HEK293 (cell line): Measurements from ENCODE around the gene SKP2.

Experiments used
- CTCF ChIA-PET: fragments of 350-600 bp; formaldehyde crosslinking; extraction: SDS; loops from one replicate; lab custom pipeline; 2021; ENCODE audit warnings: antibody characterized with exemption; lab: Yijun Ruan, JAX
- POLR2A ChIA-PET: fragments of 300-600 bp; formaldehyde crosslinking; extraction: SDS; loops from one replicate; lab custom pipeline; 2020; ENCODE audit warnings: antibody characterized with exemption, inconsistent platforms; lab: Yijun Ruan, JAX
- H3K27ac ChIP-seq: fragments of 200-500 bp; sonication (Bioruptor generic); 2 replicates; pipeline ENCODE4 v1.5.1; 2014; ENCODE audit warnings: low read depth, low read length, control low read depth, inconsistent platforms; ENCODE audit errors: extremely low read depth
- H3K36me3 ChIP-seq, 2 experiments: fragments of 200-500 bp in 1 of 2; sonication (Bioruptor generic) in 1 of 2; 1 replicate in 1 of 2; 2 replicates in 1 of 2; pipeline ENCODE4 v1.5.1; 2014 to 2017; ENCODE audit warnings: inconsistent platforms in 2 of 2, low read length in 2 of 2; ENCODE audit not compliant: control insufficient read depth in 2 of 2, insufficient read depth in 1 of 2
- H3K4me1 ChIP-seq: fragments of 200-500 bp; sonication (Bioruptor generic); 2 replicates; pipeline ENCODE4 v1.5.1; 2014; ENCODE audit warnings: mild to moderate bottlenecking, low read length, inconsistent platforms; ENCODE audit not compliant: control insufficient read depth, insufficient read depth
- H3K4me3 ChIP-seq: 2 replicates; pipeline ENCODE4 v1.5.1; 2011; ENCODE audit warnings: low read depth, mild to moderate bottlenecking, control low read depth, low read length, moderate library complexity
- H3K9me3 ChIP-seq: fragments of 200-500 bp; sonication (Bioruptor generic); 2 replicates; pipeline ENCODE4 v1.5.1; 2014; ENCODE audit warnings: low read depth, low read length, inconsistent platforms; ENCODE audit not compliant: control insufficient read depth, insufficient read depth
- BCL11A ChIP-seq: fragments of 450-650 bp; formaldehyde crosslinking; IDR thresholded peaks from 2 replicates; pipeline ENCODE4 v1.5.1; 2016; ENCODE audit warnings: low read depth, missing biosample characterization, missing genetic modification characterization
- GFI1B ChIP-seq: fragments of 450-650 bp; formaldehyde crosslinking; IDR thresholded peaks from 2 replicates; pipeline ENCODE4 v1.5.1; 2016; ENCODE audit warnings: missing biosample characterization, missing genetic modification characterization
- GLIS1 ChIP-seq: fragments of 450-650 bp; formaldehyde crosslinking; IDR thresholded peaks from 2 replicates; pipeline ENCODE4 v1.5.1; 2016; ENCODE audit warnings: missing biosample characterization, missing genetic modification characterization
- OSR2 ChIP-seq: fragments of 450-650 bp; formaldehyde crosslinking; IDR thresholded peaks from 2 replicates; pipeline ENCODE4 v1.5.1; 2016; ENCODE audit warnings: missing biosample characterization, missing genetic modification characterization
- PBX3 ChIP-seq: sonication (generic); formaldehyde crosslinking; IDR thresholded peaks from 2 replicates; pipeline ENCODE4 v1.8.1; 2022; ENCODE audit warnings: mild to moderate bottlenecking, moderate library complexity, missing genetic modification reagents
- REPIN1 ChIP-seq: fragments of 450-650 bp; formaldehyde crosslinking; IDR thresholded peaks from 2 replicates; pipeline ENCODE4 v1.5.1; 2017; ENCODE audit warnings: missing biosample characterization, missing genetic modification characterization, low read depth
- SP3 ChIP-seq: fragments of 450-650 bp; formaldehyde crosslinking; IDR thresholded peaks from 2 replicates; pipeline ENCODE4 v1.5.1; 2016; ENCODE audit warnings: missing biosample characterization, missing genetic modification characterization
- TRIM28 ChIP-seq: IDR thresholded peaks from 2 replicates; pipeline ENCODE4 v1.6.1; 2011; ENCODE audit warnings: low read length, control low read depth, borderline replicate concordance
- ZBTB10 ChIP-seq: fragments of 450-650 bp; formaldehyde crosslinking; IDR thresholded peaks from 2 replicates; pipeline ENCODE4 v1.5.1; 2016; ENCODE audit warnings: missing biosample characterization, missing genetic modification characterization
- ZBTB48 ChIP-seq: fragments of 450-650 bp; formaldehyde crosslinking; IDR thresholded peaks from 2 replicates; pipeline ENCODE4 v1.5.1; 2016; ENCODE audit warnings: missing biosample characterization, missing genetic modification characterization
- ZBTB49 ChIP-seq: fragments of 450-650 bp; formaldehyde crosslinking; IDR thresholded peaks from 2 replicates; pipeline ENCODE4 v1.5.1; 2016; ENCODE audit warnings: missing biosample characterization, missing genetic modification characterization, low read depth
- ZBTB8A ChIP-seq: fragments of 450-650 bp; formaldehyde crosslinking; IDR thresholded peaks from 2 replicates; pipeline ENCODE4 v1.5.1; 2016; ENCODE audit warnings: missing biosample characterization, missing genetic modification characterization
- ZFP3 ChIP-seq: fragments of 450-650 bp; formaldehyde crosslinking; IDR thresholded peaks from 2 replicates; pipeline ENCODE4 v1.5.1; 2016; ENCODE audit warnings: low read depth, missing biosample characterization, missing genetic modification characterization
- ZIC2 ChIP-seq: fragments of 450-650 bp; formaldehyde crosslinking; IDR thresholded peaks from 2 replicates; pipeline ENCODE4 v1.5.1; 2016; ENCODE audit warnings: missing biosample characterization, missing genetic modification characterization
- ZNF132 ChIP-seq: fragments of 450-650 bp; formaldehyde crosslinking; IDR thresholded peaks from 2 replicates; pipeline ENCODE4 v1.5.1; 2017; ENCODE audit warnings: missing biosample characterization, missing genetic modification characterization, borderline replicate concordance
- ZNF140 ChIP-seq: fragments of 450-650 bp; formaldehyde crosslinking; IDR thresholded peaks from 2 replicates; pipeline ENCODE4 v1.5.1; 2016; ENCODE audit warnings: missing biosample characterization, missing genetic modification characterization
- ZNF324 ChIP-seq: fragments of 450-650 bp; formaldehyde crosslinking; IDR thresholded peaks from 2 replicates; pipeline ENCODE4 v1.5.1; 2016; ENCODE audit warnings: missing biosample characterization, missing genetic modification characterization
- ZNF362 ChIP-seq: fragments of 450-650 bp; formaldehyde crosslinking; IDR thresholded peaks from 2 replicates; pipeline ENCODE4 v1.5.1; 2016; ENCODE audit warnings: missing biosample characterization, missing genetic modification characterization
- ZNF48 ChIP-seq: fragments of 450-650 bp; formaldehyde crosslinking; IDR thresholded peaks from 2 replicates; pipeline ENCODE4 v1.5.1; 2016; ENCODE audit warnings: missing biosample characterization, missing genetic modification characterization
- ZNF529 ChIP-seq: fragments of 450-650 bp; formaldehyde crosslinking; IDR thresholded peaks from 2 replicates; pipeline ENCODE4 v1.5.1; 2017; ENCODE audit warnings: missing genetic modification characterization, missing biosample characterization; ENCODE audit not compliant: insufficient replicate concordance
- ZNF548 ChIP-seq: fragments of 450-650 bp; formaldehyde crosslinking; IDR thresholded peaks from 2 replicates; pipeline ENCODE4 v1.5.1; 2016; ENCODE audit warnings: missing biosample characterization, missing genetic modification characterization
- ZNF558 ChIP-seq: fragments of 450-650 bp; formaldehyde crosslinking; IDR thresholded peaks from 2 replicates; pipeline ENCODE4 v1.5.1; 2016; ENCODE audit warnings: missing biosample characterization, missing genetic modification characterization
- ZNF560 ChIP-seq: fragments of 450-650 bp; formaldehyde crosslinking; IDR thresholded peaks from 2 replicates; pipeline ENCODE4 v1.5.1; 2017; ENCODE audit warnings: missing biosample characterization, missing genetic modification characterization, borderline replicate concordance
- ZNF580 ChIP-seq: fragments of 450-650 bp; formaldehyde crosslinking; IDR thresholded peaks from 2 replicates; pipeline ENCODE4 v1.5.1; 2016; ENCODE audit warnings: missing biosample characterization, missing genetic modification characterization
- ZNF654 ChIP-seq: fragments of 450-650 bp; formaldehyde crosslinking; IDR thresholded peaks from 2 replicates; pipeline ENCODE4 v1.5.1; 2016; ENCODE audit warnings: low read depth, missing biosample characterization, missing genetic modification characterization
- ZNF658 ChIP-seq: fragments of 450-650 bp; formaldehyde crosslinking; IDR thresholded peaks from 2 replicates; pipeline ENCODE4; 2016; ENCODE audit warnings: missing biosample characterization, missing genetic modification characterization
- ZNF670 ChIP-seq: fragments of 450-650 bp; formaldehyde crosslinking; IDR thresholded peaks from 2 replicates; pipeline ENCODE4 v1.5.1; 2016; ENCODE audit warnings: missing biosample characterization, missing genetic modification characterization, low read depth
- ZNF792 ChIP-seq: fragments of 450-650 bp; formaldehyde crosslinking; IDR thresholded peaks from 2 replicates; pipeline ENCODE4 v1.5.1; 2016; ENCODE audit warnings: missing biosample characterization, missing genetic modification characterization
- ZNF830 ChIP-seq: fragments of 450-650 bp; IDR thresholded peaks from 2 replicates; pipeline ENCODE4 v1.5.0; 2018; ENCODE audit warnings: missing biosample characterization, missing genetic modification characterization, low read depth, mild to moderate bottlenecking, moderate library complexity
- ZNF843 ChIP-seq: fragments of 450-650 bp; formaldehyde crosslinking; IDR thresholded peaks from 2 replicates; pipeline ENCODE4 v1.5.1; 2016; ENCODE audit warnings: missing biosample characterization, missing genetic modification characterization
- ZSCAN30 ChIP-seq: fragments of 450-650 bp; IDR thresholded peaks from 2 replicates; pipeline ENCODE4 v1.5.1; 2018; ENCODE audit warnings: missing biosample characterization, mild to moderate bottlenecking, missing genetic modification characterization, moderate library complexity

The SKP2 gene

GRCh38 chr5:36168737-36169136 lies 16.8 kb downstream of the SKP2 start:
- peaks cover 88 to 100% of the 10 kb centered on the region in 2 experiments for H3K36me3 ChIP-seq
- no peak overlapping the region for H3K4me3 ChIP-seq
- TF ChIP-seq BCL11A (tag by site-specific recombination), result no peak
- TF ChIP-seq ZBTB48 (tag by site-specific recombination), result no peak
- no peak for TF ChIP-seq ZNF140 (tag by site-specific recombination)
- TF ChIP-seq REPIN1 (tag by site-specific recombination), result no peak
- TF ChIP-seq ZNF843, result no peak
- TF ChIP-seq ZNF560 (tag by site-specific recombination), result no peak
- no peak for TF ChIP-seq PBX3 (CRISPR knock-in tag)
- TF ChIP-seq ZNF670, result no peak
- no peak for TF ChIP-seq ZIC2
- TF ChIP-seq SP3 (tag by site-specific recombination), result no peak
- TF ChIP-seq ZBTB8A, result no peak
- TF ChIP-seq TRIM28, result no peak
- TF ChIP-seq ZNF792 (tag by site-specific recombination), result no peak
- TF ChIP-seq ZNF132 (tag by site-specific recombination), result no peak
- no peak for TF ChIP-seq ZBTB49 (tag by site-specific recombination)
- no peak for TF ChIP-seq ZFP3
- ChIA-PET POLR2A (no interaction called here), CTCF (no interaction called here)
- H3K4me1 ChIP-seq, result no peaks in the 10 kb centered on the region
- H3K27ac ChIP-seq, result no peak overlapping the region
- no peaks in the 10 kb centered on the region for H3K9me3 ChIP-seq

GRCh38 chr5:36170832-36171424 lies 19.0 kb downstream of the SKP2 start:
- Histone ChIP-seq H3K9me3 (no peaks in the 10 kb centered on the region), H3K36me3 (peaks cover 87 to 97% of the 10 kb centered on the region in 2 experiments), H3K4me3 (no peak overlapping the region), H3K27ac (no peak overlapping the region), H3K4me1 (no peaks in the 10 kb centered on the region)
- POLR2A ChIA-PET, result no interaction called here
- CTCF ChIA-PET, result no interaction called here
- TF ChIP-seq ZNF654 (tag by site-specific recombination) (no peak), ZSCAN30 (no peak), ZNF658 (tag by site-specific recombination) (no peak), ZNF529 (tag by site-specific recombination) (no peak), ZNF580 (tag by site-specific recombination) (no peak), ZNF324 (tag by site-specific recombination) (no peak), GLIS1 (no peak), ZNF830 (tag by site-specific recombination) (no peak), ZNF362 (tag by site-specific recombination) (no peak), OSR2 (no peak), ZNF132 (tag by site-specific recombination) (no peak), ZNF548 (tag by site-specific recombination) (no peak), REPIN1 (tag by site-specific recombination) (no peak), ZNF48 (tag by site-specific recombination) (no peak), ZBTB10 (tag by site-specific recombination) (no peak), GFI1B (no peak), ZNF558 (tag by site-specific recombination) (no peak)
